Measurements from ENCODE around the gene OSBP2.
A peak's percentile ranks its signal among the peaks of the same experiment; 100 is the strongest.

OSBP2 gene

GRCh38 chr22:30918761-30919160, 224.1 kb downstream of the OSBP2 start:
- DNase-seq = no peak

GRCh38 chr22:30919973-30920372, 225.3 kb downstream of the OSBP2 start:
- DNase-seq = no peak

GRCh38 chr22:30920407-30920806, 225.7 kb downstream of the OSBP2 start:
- DNase-seq = peak; percentile 54

GRCh38 chr22:30921108-30921507, 226.4 kb downstream of the OSBP2 start:
- DNase-seq = no peak

DNA sequence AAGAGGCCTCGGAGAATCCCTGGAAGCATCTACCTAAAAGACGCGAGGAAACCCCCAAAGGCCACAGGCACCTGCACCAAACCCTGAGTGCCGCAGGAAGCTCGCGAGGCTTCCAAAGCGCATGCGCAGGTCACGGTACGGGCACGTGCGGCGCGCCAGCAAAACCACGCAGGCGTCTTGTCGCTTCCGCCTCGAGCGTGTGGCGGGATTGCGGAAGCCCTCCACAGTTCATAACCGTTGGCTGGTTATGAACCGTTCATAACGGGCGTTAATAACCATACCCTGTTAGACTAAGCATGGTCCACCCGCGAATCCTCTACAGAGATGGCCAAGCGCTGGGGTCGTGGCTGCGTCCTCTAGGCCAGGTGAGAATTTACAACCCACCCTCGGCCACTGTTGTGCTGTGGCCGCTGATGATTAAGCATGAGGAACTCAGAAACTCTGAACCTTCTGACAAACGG, 227.5 kb downstream of the OSBP2 start:
- DNase-seq = peak; percentile 53

DNA sequence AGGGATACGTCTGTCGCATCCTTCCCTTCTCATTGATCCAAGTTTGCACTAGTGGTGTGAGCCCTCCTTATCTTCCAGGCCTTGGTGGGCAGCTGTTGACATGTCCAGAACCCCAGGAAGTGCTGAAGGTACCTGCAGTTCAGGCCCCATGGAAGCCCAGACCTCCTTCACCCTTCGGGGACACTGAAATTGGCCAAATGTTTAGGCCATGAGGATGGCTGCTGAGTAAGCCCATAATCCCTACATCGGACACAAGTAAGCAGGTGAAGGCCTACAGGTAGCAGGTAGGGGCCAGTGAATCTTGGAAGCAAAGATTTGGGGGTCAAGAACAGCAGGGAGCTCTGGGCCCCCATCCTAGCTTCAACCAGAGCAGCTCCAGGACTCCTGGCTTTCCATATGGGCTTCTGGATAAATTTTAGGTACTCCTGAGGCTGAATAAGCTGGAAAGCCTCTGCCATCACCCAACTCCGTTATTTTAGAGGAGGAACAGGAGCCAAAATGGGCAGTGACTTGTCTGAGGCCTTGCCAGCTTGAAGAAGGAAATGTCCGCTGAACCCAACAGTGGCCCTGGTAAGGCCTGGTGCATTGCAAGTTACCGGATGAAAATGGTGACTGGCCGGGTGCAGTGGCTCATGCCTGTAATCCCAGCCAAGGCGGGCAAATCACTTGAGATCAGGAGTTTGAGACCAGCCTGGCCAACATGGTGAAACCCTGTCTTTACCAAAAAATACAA, 228.7 kb downstream of the OSBP2 start:
- DNase-seq = no peak

DNA sequence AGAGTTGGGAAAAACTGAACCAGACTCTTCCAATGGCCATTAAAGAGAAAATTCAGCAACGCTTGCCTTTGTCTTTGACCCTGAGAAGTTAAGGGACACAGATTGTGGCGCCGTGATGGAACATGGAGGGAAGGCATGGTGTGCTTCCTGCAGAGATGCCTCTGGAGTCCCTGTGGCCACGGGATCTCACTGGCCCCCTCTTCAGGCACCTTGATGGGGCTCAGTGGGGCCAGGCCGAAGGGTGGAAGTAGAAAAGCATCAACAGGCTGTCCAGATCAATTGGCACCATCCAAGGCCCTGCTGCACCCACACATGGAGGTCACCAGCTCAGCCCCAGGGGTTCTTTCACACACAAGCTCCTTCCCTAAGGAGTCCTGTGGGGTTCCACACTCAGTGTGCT, 231.0 kb downstream of the OSBP2 start:
- no peak for DNase-seq

DNA sequence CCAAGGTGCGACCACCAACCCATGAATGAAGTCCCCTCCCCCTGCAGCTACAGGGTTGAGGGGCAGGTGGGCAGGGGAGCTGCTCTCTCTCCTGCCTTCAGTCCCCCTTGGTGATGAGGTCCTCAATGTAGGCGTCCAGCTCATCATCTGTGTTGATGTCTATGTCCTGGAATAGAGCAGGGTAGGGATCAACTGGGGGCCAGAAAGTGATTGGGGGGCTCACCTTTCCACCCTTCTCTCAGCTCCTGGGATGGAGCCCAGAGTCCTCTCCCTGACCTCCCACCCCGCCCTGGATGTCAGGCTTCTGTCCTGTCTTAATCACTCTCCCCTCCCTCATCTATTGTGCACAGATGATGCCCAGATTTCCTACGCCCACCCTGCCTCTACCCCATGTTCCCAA, 232.0 kb downstream of the OSBP2 start:
- DNase-seq = no peak

DNA sequence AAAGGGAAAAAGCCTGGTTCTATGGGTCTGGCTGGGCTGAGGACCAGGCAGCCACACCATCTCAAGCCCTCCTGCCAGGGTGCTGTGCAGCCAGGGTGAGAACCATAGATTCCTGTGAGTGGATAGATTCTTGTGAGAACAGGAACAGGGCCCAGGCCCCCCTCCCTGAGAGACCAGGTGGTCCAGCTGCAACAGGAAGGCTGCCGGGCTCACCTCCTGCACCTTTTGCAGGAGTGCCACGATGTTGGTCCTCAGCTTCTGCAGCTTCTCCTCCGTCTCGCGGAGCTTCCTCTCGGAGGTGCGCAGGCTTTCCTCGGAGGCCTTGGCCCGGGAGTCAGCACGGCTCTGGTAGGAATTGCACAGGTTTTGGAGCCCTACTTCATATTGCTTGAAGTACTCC, 233.1 kb downstream of the OSBP2 start:
- DNase-seq = no peak

GRCh38 chr22:30928401-30928800, 233.7 kb downstream of the OSBP2 start:
- DNase-seq = no peak

DNA sequence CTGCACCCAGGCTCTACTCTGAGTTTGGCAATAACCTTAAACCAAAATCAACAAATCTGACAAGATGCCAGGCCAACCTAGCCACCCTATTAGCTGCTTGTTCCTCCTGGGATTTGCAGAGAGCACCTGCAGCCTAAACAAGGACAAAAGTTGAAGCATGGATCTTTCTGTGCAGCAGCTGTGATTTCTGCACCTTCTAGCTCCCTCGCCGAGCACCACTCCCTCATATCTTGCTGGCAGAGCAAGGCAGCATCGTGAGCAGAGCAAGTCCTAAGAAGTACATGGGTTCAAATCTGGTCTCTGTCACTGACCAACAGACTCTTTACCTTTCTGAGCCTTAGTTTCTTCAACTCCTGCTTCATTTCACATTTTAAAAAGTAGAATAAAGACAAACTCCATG, 235.6 kb downstream of the OSBP2 start:
- DNase-seq = no peak

- no peak for DNase-seq
Observed at GRCh38 chr22:30931541-30932300, 237.0 kb downstream of the OSBP2 start.

- no peak for DNase-seq
Observed at GRCh38 chr22:30932661-30933060, 238.0 kb downstream of the OSBP2 start.

DNA sequence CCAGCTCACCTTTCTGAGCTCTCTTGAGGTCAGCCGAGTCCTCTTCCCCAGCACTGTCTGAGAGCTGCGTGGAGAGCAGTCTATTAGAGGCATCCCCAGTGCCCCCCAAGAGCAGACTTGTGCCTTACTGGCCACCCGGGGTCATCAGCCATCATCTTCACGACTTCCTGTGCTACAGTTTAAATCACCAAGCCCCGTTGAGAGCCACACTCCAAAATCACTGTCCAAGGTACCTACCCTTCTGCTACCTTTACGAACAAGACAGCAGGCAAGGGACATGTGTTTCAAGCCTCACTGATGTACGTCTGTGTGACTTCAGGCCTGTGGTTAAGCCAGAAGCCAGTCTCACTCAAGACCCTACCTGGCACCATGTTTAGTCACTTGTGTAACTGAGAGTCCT, 238.8 kb downstream of the OSBP2 start:
- DNase-seq = no peak

DNA sequence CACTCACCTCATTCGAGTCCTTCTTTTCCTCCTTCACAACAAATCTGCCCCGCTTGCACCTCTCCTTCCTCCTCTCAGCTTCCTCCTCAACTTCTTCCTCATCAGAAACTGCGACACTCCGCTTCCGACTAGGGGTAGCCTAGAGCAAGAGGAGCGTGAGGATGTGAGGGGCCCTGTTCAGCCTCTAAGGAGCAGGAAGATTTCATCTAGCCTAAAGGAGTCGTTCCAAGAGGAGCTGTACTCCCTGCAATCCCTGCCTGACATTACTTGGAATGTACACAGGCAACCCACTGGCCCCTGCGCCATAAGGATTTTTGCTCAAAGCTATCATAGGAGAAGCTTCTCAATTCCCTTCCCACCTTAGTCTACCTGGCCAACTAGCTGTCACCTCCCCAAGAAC, 239.4 kb downstream of the OSBP2 start:
- no peak for DNase-seq

GRCh38 chr22:30940685-30941362, 246.2 kb downstream of the OSBP2 start:
- DNase-seq = no peak

DNA sequence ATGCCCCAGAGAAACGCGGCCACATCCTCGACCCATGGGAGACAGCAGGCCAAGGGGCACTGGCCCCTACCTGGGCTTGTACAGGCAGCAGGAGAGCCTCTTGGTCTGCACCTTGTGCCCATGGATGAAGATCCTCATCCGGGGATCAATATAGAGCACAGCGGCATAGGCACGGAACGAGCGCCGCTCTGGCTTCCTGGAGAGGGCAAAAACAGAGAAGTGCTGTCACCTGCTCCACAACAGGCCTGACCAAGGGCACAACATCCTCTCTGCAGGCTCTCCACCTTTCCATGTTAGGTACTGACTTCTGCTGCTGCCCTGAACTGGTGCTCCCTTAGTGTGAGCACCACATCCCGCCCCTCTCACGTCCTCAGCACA, 246.7 kb downstream of the OSBP2 start:
- DNase-seq = no peak

DNA sequence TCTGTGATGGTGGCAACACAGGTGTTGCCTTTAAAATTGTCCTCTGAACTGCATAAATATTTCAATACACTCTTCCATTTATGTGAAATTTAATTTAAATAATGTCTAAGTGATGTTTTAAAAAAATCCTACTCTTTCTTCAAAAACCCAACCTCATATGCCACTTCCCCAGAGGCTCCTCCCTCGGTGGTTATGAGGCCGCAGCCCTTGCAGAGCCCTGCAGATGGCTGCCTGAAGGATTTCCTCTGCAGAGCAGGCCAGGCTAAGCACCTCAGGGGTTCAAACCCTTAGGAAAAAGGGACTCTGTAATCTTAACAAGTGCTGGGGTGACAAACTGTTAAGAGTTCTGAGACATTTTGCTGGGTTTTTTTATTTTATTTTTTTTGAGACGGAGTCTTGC, 248.7 kb downstream of the OSBP2 start:
- no peak for DNase-seq

DNA sequence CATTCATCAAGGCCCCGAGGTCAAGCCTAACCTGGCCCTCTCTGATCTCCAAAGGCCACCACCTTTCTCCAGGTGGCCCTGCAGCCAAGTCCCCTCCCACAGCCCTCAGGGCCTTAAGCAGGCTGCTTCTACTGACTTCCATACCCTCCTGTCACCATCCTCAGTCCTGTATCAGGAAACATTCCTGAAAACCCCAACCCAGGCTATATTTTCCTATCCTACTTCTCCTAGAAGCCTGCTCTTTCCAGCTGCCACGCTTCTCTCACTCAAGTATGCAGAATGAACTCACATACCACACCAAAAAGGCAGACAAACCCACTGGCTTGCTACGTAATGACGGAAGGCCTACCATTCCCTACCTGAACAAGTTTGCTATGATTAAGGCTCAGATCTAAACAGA, 250.3 kb downstream of the OSBP2 start:
- no peak for DNase-seq

DNA sequence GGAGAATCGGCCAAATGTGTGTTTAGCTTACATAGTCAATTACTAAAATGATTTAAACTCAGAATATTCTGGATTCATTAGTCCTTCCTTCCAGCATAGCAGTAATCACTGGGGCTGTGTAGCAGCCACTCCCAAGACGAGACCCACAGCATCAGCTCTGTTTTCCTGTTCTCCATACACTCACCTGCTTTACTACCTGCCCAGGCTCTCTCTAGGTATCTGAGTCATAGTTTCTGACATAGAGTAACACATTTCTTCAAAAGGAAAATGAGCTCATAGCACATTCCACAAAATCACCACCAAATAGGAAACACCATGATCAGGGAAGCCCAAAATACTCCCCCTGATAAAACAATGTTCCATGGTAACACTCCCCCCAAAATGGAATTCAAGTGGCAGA, 251.0 kb downstream of the OSBP2 start:
- no peak for DNase-seq

DNA sequence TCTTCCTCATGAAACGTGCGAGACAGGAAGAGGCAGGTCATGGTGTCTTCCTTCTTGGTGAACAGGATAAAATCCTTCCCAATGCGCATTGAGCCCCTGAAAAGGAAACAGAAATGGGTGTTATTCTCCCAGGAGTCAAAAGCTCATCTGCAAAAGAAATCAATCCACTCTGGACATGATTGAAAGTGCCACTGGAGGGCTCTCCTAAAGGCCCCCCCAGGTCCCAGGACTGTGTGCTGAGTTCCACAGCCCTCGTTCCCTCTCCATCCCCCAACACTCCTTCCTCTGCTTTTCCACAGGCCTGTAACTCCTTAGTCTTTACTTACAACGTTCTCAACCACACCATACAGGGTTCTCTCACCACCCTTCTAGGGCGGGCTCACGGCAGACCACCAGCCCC, 251.7 kb downstream of the OSBP2 start:
- DNase-seq = no peak

GRCh38 chr22:30947173-30947815, 252.6 kb downstream of the OSBP2 start:
- DNase-seq = no peak

- peak; percentile 53 for DNase-seq
Observed at GRCh38 chr22:30947816-30948454, 253.3 kb downstream of the OSBP2 start.
